ENCODE measurements around the gene DPF1.

DPF1 gene

DNA sequence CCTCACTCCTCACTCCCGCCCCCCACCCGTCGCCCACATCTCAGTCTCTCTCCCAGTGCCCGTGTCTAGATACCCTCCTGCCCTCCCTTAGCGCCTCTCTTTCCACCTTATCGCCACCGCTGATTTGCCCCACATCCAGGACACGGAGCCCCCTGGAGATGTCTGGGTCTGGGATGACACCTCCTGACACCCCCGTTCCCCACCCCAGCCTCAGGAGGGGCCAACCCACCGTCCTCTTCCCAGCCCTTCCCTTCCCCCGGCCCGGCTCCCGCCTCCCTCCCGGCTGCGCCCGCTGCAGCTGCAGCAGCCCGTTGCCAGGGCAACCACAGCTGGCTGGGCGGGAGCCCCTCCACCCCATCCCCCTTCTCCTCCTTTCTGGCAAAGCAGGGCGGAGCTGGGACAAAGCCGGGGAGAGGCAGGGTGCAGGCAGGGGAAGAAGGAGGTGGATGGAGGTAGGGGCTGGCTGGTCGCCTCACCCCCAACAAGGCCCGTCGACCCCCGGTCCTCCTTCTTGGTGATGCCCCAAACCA, 13.5 kb downstream of the DPF1 start:
- DNase-seq (ENCODE audit: low read depth in 1 of 2, low spot score in 1 of 2) = no peak
- no peak overlapping the region for H3K27ac ChIP-seq (replicated peaks)

DNA sequence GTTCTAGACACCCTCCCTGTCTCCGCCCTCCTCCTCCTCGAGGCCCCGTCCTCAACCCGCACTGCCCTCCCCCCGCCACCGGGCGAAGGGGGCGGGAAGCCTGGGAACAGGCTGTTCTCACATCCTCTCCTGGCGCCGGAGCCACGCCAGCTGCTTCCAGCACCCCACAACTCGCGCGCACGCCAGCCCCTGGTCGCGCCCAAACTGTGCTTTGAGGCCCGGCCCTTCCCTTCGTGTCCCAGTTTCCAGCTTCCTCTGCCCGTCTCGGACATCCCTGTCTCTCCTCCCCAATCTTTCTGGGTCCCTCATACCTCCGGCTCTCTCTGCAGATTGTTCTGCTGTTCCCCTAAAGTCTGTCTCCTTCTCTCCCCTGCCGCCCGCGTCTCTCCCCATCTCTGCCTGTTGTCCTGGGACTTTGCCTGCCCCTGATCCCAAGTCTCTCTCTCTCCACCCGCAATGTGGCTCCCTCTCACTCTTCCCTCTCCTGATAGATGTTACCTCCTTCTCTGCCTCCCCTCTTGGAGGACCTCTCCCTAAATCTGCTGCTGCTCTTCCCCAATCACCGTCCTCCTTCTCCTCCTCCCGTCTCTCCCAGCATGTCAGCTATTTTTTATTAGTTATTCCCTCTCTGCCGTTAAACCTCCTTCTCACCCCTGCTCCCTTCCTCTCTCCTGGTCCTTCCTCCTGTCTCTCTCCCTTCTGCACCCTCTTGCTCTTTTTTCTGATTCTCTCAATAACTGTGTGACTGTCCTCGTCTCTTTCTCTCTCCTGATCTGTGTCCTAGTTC, 14.2 kb downstream of the DPF1 start:
- no peak overlapping the region for H3K27ac ChIP-seq (replicated peaks)
- TF ChIP-seq POLR2AphosphoS5 (IDR thresholded peaks at IDR 0.05; ENCODE audit: low read depth) (no peak), GABPA (IDR thresholded peaks at IDR 0.05; ENCODE audit: low read depth) (no peak)
- H3K27me3 ChIP-seq (ENCODE audit: insufficient read depth, poor library complexity, severe bottlenecking) = peaks cover 39% of the 10 kb centered on the region
- DNase-seq (ENCODE audit: low read depth in 1 of 2, low spot score in 1 of 2) = no peak
- H3K4me3 ChIP-seq (replicated peaks; ENCODE audit: insufficient read depth, low read length) = no peak overlapping the region

More for the DNA sequence above, 13.5 kb downstream of the DPF1 start:
- no peak for TF ChIP-seq GABPA (IDR thresholded peaks at IDR 0.05; ENCODE audit: low read depth)
- TF ChIP-seq, protein P1, sequence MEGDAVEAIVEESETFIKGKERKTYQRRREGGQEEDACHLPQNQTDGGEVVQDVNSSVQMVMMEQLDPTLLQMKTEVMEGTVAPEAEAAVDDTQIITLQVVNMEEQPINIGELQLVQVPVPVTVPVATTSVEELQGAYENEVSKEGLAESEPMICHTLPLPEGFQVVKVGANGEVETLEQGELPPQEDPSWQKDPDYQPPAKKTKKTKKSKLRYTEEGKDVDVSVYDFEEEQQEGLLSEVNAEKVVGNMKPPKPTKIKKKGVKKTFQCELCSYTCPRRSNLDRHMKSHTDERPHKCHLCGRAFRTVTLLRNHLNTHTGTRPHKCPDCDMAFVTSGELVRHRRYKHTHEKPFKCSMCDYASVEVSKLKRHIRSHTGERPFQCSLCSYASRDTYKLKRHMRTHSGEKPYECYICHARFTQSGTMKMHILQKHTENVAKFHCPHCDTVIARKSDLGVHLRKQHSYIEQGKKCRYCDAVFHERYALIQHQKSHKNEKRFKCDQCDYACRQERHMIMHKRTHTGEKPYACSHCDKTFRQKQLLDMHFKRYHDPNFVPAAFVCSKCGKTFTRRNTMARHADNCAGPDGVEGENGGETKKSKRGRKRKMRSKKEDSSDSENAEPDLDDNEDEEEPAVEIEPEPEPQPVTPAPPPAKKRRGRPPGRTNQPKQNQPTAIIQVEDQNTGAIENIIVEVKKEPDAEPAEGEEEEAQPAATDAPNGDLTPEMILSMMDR (IDR thresholded peaks at IDR 0.05; ENCODE audit: insufficient read depth, low read length) = no peak
- no peak for TF ChIP-seq SPI1 (IDR thresholded peaks at IDR 0.05; ENCODE audit: borderline replicate concordance, low read depth)
- no peak for TF ChIP-seq POLR2AphosphoS5 (IDR thresholded peaks at IDR 0.05; ENCODE audit: low read depth)
- TF ChIP-seq, protein P2, sequence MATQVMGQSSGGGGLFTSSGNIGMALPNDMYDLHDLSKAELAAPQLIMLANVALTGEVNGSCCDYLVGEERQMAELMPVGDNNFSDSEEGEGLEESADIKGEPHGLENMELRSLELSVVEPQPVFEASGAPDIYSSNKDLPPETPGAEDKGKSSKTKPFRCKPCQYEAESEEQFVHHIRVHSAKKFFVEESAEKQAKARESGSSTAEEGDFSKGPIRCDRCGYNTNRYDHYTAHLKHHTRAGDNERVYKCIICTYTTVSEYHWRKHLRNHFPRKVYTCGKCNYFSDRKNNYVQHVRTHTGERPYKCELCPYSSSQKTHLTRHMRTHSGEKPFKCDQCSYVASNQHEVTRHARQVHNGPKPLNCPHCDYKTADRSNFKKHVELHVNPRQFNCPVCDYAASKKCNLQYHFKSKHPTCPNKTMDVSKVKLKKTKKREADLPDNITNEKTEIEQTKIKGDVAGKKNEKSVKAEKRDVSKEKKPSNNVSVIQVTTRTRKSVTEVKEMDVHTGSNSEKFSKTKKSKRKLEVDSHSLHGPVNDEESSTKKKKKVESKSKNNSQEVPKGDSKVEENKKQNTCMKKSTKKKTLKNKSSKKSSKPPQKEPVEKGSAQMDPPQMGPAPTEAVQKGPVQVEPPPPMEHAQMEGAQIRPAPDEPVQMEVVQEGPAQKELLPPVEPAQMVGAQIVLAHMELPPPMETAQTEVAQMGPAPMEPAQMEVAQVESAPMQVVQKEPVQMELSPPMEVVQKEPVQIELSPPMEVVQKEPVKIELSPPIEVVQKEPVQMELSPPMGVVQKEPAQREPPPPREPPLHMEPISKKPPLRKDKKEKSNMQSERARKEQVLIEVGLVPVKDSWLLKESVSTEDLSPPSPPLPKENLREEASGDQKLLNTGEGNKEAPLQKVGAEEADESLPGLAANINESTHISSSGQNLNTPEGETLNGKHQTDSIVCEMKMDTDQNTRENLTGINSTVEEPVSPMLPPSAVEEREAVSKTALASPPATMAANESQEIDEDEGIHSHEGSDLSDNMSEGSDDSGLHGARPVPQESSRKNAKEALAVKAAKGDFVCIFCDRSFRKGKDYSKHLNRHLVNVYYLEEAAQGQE (IDR thresholded peaks at IDR 0.05; ENCODE audit: insufficient replicate concordance, low read depth) = no peak
- H3K27me3 ChIP-seq (ENCODE audit: insufficient read depth, poor library complexity, severe bottlenecking) = peaks cover 39% of the 10 kb centered on the region
- H3K4me3 ChIP-seq (replicated peaks; ENCODE audit: insufficient read depth, low read length) = no peak overlapping the region

DNA sequence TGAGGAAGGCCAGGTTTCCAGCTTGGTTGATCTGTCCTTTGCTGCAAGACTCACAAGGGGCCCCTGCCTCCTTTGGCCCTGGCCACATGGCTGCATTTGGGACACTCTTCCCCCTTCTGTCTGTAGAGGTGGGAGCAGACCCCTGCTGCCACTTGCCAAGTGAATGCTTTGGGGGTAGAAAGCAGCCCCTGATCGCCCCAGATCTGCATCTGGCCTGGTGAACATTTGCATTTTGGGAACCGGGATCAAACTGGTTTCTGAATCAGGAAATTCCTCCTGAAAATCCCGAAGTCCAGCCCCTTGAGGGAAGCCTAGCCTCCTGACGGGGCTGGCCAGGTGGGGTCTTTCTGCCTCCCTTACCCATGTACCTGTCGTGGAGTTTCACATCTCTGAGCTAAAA, 14.9 kb downstream of the DPF1 start:
- no peak for DNase-seq (ENCODE audit: low read depth in 1 of 2, low spot score in 1 of 2)
- TF ChIP-seq SPI1 (IDR thresholded peaks at IDR 0.05; ENCODE audit: borderline replicate concordance, low read depth) (no peak), POLR2AphosphoS5 (IDR thresholded peaks at IDR 0.05; ENCODE audit: low read depth) (no peak)
- no peak overlapping the region for H3K4me3 ChIP-seq (replicated peaks; ENCODE audit: insufficient read depth, low read length)
- peaks cover 37% of the 10 kb centered on the region for H3K27me3 ChIP-seq (ENCODE audit: insufficient read depth, poor library complexity, severe bottlenecking)
- H3K27ac ChIP-seq (replicated peaks) = no peak overlapping the region

DNA sequence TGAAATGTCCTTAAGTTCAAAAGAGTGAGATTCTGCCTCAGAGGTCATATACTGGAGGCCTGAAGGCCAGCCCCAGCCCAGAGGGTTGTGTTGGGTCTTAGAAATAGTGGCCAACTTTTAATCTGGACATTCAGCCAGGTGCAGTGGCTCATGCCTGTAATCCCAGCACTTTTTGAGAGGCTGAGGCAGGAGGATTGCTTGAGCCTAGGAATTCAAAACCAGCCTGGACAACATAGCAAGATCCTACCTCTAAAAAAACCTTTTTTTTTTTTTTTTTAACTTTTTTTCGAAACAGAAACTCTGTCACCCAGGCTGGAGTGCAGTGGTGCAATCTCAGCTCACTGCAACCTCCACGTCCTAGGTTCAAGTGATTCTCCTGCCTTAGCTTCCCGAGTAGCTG, 15.5 kb downstream of the DPF1 start:
- TF ChIP-seq, protein P1 (IDR thresholded peaks at IDR 0.05; ENCODE audit: insufficient read depth, low read length) = no peak
- no peak for TF ChIP-seq SPI1 (IDR thresholded peaks at IDR 0.05; ENCODE audit: borderline replicate concordance, low read depth)
- TF ChIP-seq GABPA (IDR thresholded peaks at IDR 0.05; ENCODE audit: low read depth) = no peak
- TF ChIP-seq POLR2AphosphoS5 (IDR thresholded peaks at IDR 0.05; ENCODE audit: low read depth) = no peak
- TF ChIP-seq, protein P2 (IDR thresholded peaks at IDR 0.05; ENCODE audit: insufficient replicate concordance, low read depth) = no peak
- no peak for DNase-seq (ENCODE audit: low read depth in 1 of 2, low spot score in 1 of 2)
- Histone ChIP-seq H3K27me3 (ENCODE audit: insufficient read depth, poor library complexity, severe bottlenecking) (peaks cover 31% of the 10 kb centered on the region), H3K4me3 (replicated peaks; ENCODE audit: insufficient read depth, low read length) (no peak overlapping the region), H3K27ac (replicated peaks) (no peak overlapping the region)

Data from HL-60 (cell line).